Ishikawa (cell line): ENCODE measurements around the gene SURF6.
A peak's percentile ranks its signal among the peaks of the same experiment; 100 is the strongest.

ENCODE experiments used
- CEBPB ChIP-seq: IDR thresholded peaks from 2 replicates; pipeline ENCODE4 v1.6.1; 2012
- CREB1 ChIP-seq: IDR thresholded peaks from 2 replicates; pipeline ENCODE4 v1.6.1; 2012; ENCODE audit warnings: low read depth
- EGR1 ChIP-seq: IDR thresholded peaks from 2 replicates; pipeline ENCODE4 v1.6.1; 2012
- EP300 ChIP-seq: IDR thresholded peaks from 2 replicates; pipeline ENCODE4 v1.6.1; 2012; ENCODE audit warnings: borderline replicate concordance
- FOXM1 ChIP-seq: IDR thresholded peaks from 2 replicates; pipeline ENCODE4 v1.6.1; 2012; ENCODE audit warnings: low read depth, borderline replicate concordance
- NFIC ChIP-seq: IDR thresholded peaks from 2 replicates; pipeline ENCODE4 v1.6.1; 2012
- RAD21 ChIP-seq: IDR thresholded peaks from 2 replicates; pipeline ENCODE4 v1.6.1; 2012; ENCODE audit warnings: low read depth
- TAF1 ChIP-seq: IDR thresholded peaks from 2 replicates; pipeline ENCODE4 v1.6.1; 2012; ENCODE audit warnings: low read depth, mild to moderate bottlenecking
- TCF12 ChIP-seq: IDR thresholded peaks from 2 replicates; pipeline ENCODE4 v1.6.1; 2012; ENCODE audit warnings: low read depth
- TEAD4 ChIP-seq: IDR thresholded peaks from 2 replicates; pipeline ENCODE4 v1.6.1; 2012
- YY1 ChIP-seq: IDR thresholded peaks from 2 replicates; pipeline ENCODE4 v1.6.1; 2012; ENCODE audit warnings: low read depth
- ZBTB7A ChIP-seq: IDR thresholded peaks from 2 replicates; pipeline ENCODE4 v1.6.1; 2012; ENCODE audit warnings: low read depth
- TF ChIP-seq, protein P1 (sequence below): IDR thresholded peaks from 2 replicates; pipeline ENCODE4 v1.6.1; 2012
- TF ChIP-seq, protein P2 (sequence below): IDR thresholded peaks from 2 replicates; pipeline ENCODE4 v1.6.1; 2012; ENCODE audit warnings: low read depth, mild to moderate bottlenecking
- TF ChIP-seq, protein P3 (sequence below): IDR thresholded peaks from 2 replicates; pipeline ENCODE4 v1.6.1; 2012

SURF6 gene

DNA sequence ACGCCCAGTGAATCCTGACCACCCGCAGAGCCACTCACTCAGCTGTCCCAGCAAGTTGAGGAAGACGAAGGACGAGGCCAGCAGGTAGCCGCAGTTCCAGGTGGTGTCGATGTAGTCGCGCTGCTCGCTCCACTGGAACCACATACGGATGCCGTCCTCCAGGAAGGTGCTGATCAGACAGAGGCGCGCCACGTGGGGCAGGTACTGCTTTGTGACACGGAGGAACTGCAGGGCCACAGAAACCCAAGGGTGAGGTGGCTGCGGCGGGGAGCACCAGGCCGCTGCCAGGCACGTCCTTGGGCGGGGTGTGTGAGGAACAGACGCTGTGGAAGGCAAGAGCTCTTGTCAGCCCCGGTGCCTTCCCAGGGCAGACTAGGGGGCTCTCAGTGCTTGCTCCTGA lies 31.2 kb upstream of the SURF6 start:
- TF ChIP-seq TEAD4 (no peak), ZBTB7A (no peak)
- TF ChIP-seq, protein P1, sequence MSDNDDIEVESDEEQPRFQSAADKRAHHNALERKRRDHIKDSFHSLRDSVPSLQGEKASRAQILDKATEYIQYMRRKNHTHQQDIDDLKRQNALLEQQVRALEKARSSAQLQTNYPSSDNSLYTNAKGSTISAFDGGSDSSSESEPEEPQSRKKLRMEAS, result no peak
- TF ChIP-seq, protein P2, sequence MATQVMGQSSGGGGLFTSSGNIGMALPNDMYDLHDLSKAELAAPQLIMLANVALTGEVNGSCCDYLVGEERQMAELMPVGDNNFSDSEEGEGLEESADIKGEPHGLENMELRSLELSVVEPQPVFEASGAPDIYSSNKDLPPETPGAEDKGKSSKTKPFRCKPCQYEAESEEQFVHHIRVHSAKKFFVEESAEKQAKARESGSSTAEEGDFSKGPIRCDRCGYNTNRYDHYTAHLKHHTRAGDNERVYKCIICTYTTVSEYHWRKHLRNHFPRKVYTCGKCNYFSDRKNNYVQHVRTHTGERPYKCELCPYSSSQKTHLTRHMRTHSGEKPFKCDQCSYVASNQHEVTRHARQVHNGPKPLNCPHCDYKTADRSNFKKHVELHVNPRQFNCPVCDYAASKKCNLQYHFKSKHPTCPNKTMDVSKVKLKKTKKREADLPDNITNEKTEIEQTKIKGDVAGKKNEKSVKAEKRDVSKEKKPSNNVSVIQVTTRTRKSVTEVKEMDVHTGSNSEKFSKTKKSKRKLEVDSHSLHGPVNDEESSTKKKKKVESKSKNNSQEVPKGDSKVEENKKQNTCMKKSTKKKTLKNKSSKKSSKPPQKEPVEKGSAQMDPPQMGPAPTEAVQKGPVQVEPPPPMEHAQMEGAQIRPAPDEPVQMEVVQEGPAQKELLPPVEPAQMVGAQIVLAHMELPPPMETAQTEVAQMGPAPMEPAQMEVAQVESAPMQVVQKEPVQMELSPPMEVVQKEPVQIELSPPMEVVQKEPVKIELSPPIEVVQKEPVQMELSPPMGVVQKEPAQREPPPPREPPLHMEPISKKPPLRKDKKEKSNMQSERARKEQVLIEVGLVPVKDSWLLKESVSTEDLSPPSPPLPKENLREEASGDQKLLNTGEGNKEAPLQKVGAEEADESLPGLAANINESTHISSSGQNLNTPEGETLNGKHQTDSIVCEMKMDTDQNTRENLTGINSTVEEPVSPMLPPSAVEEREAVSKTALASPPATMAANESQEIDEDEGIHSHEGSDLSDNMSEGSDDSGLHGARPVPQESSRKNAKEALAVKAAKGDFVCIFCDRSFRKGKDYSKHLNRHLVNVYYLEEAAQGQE, result no peak

DNA sequence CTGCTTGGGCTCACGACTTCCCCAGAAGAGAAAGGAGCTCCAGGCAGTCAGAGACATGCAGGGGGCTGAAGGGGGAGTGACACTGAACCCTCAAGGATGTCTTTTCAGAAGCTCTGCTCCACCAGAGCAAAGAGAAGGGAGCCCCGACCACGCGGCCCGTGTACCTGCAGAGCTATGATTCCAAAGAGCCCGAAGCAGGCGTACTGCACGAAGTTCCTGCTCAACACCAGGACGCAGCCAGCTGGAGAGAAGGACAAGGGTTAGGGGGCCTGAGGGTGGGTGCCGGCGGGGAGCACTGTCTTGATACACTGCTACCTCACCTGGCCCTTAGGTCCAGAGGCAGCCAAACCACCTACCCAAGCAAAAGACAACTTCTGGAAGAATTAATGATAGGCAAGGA lies 30.4 kb upstream of the SURF6 start:
- no peak for TF ChIP-seq CREB1
- TF ChIP-seq NFIC, result no peak
- TF ChIP-seq EP300, result no peak
- TF ChIP-seq, protein P3, sequence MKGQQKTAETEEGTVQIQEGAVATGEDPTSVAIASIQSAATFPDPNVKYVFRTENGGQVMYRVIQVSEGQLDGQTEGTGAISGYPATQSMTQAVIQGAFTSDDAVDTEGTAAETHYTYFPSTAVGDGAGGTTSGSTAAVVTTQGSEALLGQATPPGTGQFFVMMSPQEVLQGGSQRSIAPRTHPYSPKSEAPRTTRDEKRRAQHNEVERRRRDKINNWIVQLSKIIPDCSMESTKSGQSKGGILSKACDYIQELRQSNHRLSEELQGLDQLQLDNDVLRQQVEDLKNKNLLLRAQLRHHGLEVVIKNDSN, result no peak
- TF ChIP-seq EGR1, result no peak
- no peak for TF ChIP-seq TCF12
- TF ChIP-seq RAD21, result no peak
- no peak for TF ChIP-seq YY1
- no peak for TF ChIP-seq TEAD4
- TF ChIP-seq, protein P1, result no peak
- TF ChIP-seq, protein P2, result no peak
- TF ChIP-seq CEBPB, result no peak
- TF ChIP-seq ZBTB7A, result no peak
- no peak for TF ChIP-seq FOXM1
- TF ChIP-seq TAF1, result no peak

DNA sequence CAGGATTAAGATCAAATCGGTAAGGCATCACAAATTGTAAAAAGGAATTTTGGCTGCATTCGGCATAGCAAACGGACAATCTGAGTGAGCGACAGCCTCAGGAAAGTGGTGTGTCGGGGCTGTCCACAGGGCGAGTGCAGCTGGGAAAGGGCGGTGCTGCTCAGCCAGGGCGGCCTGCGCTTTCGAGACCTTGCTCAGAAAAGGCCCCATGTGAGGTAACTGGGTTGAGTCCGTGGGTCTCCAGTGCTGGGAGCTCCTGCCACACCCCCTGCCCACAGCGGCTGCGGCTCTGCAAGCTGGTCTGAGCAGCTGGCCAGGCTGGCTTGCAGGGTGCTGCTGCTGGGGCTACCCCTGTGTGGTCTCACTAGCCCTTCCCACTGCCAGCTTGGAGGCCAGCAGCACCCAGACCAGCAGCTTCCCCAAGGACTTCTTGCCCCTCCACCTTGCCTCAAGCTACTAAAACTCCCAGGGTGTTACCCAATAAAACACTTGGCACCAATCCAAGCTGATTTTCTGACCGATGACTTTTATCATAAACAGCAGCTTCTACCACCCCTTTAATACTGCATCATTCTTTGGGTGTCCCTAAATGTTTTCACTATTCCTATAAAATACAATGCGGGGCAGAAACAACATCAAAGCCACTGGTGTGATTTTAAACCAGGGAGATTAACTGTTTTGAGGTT lies 26.5 kb upstream of the SURF6 start:
- TF ChIP-seq NFIC, result peak; percentile 55
- TF ChIP-seq EP300, result no peak
- TF ChIP-seq, protein P1, result no peak

DNA sequence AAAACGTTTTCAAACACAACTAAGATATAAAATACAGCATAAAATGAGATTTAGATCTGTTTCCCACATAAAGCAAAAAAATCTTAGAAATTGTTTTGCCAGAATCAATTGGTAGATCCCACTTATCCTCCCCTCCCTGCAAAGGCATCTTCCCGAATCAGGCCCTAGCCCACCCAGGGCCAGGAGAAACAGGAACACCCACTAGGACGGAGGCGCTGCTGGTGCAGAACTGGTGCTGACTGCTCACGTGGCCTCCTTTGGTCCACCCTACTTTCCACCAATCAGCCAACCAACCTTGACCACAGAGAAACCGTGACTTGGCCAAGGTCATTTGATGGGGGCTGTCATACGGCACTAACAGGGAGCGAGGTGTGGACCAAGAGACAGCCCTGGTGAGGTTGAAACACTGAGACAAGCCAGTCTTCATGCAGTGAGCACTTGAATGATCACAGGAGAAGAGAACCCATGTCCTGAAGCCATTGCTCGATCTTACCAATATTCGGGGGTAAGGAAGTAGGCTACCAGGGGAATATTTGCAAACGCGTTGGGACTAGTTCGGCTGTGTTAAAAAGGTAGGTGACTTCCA lies 25.6 kb upstream of the SURF6 start:
- TF ChIP-seq EGR1 (no peak), TAF1 (no peak), TCF12 (no peak), FOXM1 (no peak), TEAD4 (no peak), ZBTB7A (no peak), NFIC (no peak), YY1 (no peak), RAD21 (no peak), CEBPB (no peak), EP300 (no peak), CREB1 (no peak)
- TF ChIP-seq, protein P3, result no peak
- TF ChIP-seq, protein P1, result no peak
- TF ChIP-seq, protein P2, result no peak
